LNCaP clone FGC (cell line): ENCODE results near the gene PCYT2.

Experiments used
- DNase-seq: peaks from one replicate; pipeline ENCODE4 v3.0.0-alpha.2; 2011; ENCODE audit warnings: low read depth
- H3K4me3 ChIP-seq: 2 replicates; pipeline ENCODE4 v1.5.1; 2011; ENCODE audit warnings: mild to moderate bottlenecking, low read depth, low read length, control low read depth
- CTCF ChIP-seq: IDR thresholded peaks from 2 replicates; pipeline ENCODE4 v1.5.1; 2012; ENCODE audit warnings: mild to moderate bottlenecking; ENCODE audit not compliant: control insufficient read depth, insufficient read depth; ENCODE audit errors: extremely low read depth

PCYT2 gene

DNA sequence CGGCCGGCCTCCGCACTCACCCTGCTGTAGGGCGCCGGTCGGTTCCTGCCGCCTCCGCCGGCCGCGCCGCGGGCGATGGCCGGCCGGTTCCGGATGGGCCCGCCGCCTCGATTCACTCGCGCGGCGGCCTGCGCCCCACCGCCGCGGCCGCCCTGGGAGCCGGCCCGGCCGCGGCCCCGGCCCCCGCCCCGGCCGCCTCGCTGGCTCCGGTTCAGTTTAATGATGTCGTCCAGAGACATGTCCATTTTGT lies 20.0 kb downstream of the PCYT2 start:
- peak overlapping the region; percentile 98 for H3K4me3 ChIP-seq
- no peak for TF ChIP-seq CTCF
- no peak for DNase-seq

GRCh38 chr17:81890447-81891302 lies 20.5 kb downstream of the PCYT2 start:
- no peak for DNase-seq
- no peak for TF ChIP-seq CTCF
- peak overlapping the region; percentile 98 for H3K4me3 ChIP-seq

- no peak for DNase-seq
- TF ChIP-seq CTCF = no peak
- peak overlapping the region; percentile 98 for H3K4me3 ChIP-seq
These were observed 21.6 kb downstream of the PCYT2 start for GRCh38 chr17:81889602-81890001.

DNA sequence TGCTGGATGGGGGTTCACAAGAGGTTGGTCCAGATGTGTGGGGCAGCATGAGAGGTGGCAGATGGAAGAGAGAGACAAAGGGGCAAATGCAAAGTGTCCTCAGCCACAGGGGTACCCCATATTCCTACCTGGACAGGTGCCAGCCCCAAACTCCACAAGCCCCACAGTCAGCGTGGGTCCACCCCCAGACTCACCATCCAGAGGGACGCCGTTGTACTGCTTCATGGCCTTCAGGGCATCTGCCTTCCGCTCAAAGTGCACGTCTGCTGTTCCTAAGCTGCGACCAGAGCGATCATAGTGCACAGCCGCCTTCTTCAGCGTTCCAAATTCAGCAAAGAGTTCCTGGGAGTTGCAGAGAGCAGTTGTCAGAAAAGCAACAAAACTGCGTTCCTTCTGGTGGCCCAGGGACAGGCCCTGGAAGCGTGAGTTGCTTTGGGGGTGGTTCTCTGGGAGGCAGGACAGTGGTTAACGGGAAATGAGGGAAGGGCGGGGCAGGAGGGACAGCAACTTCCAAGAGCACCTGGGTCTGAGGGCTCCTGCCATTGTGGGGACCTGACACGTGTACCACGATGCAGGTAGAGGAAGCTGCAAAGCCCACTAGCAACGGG lies 22.1 kb downstream of the PCYT2 start:
- TF ChIP-seq CTCF = no peak
- DNase-seq = no peak
- no peak overlapping the region for H3K4me3 ChIP-seq

- no peak for DNase-seq
- no peak for TF ChIP-seq CTCF
- H3K4me3 ChIP-seq = no peak overlapping the region
These were observed 22.9 kb downstream of the PCYT2 start for GRCh38 chr17:81888105-81888987.

- TF ChIP-seq CTCF = no peak
- H3K4me3 ChIP-seq = no peak overlapping the region
- no peak for DNase-seq
These were observed 25.2 kb downstream of the PCYT2 start for GRCh38 chr17:81885869-81886548.
